T-helper 1 cell treated with Interleukin-12 subunit alpha and Interleukin-12 subunit beta and Interleukin-4 antibody, amounts not matched to agents 30 ng/mL and 1 ng/mL, for 36 hours (primary cell): ENCODE results near the gene SERHL2. TPM values are rescaled to one million over a fixed set of nuclear protein-coding genes. Genes with fewer than 3 reads are reported as not detected.
"Not testable (repeated sequence)": the region's sequence is repeated elsewhere in the genome, so short reads cannot be mapped to it uniquely, and the experiment has no call there.

Experiments
- intact Hi-C: fragments of 100-400 bp; cut with micrococcal nuclease; formaldehyde crosslinking; loops from one replicate; pipeline ENCODE4 v1.15.1; 2024
- total RNA-seq: library from RNA; stranded (reverse); gene quantifications from 2 replicates; pipeline ENCODE4 v1.2.3, GENCODE V29; 2022

SERHL2 gene
- total RNA-seq, 1 donor from 2014 or later: 1.6 TPM

DNA sequence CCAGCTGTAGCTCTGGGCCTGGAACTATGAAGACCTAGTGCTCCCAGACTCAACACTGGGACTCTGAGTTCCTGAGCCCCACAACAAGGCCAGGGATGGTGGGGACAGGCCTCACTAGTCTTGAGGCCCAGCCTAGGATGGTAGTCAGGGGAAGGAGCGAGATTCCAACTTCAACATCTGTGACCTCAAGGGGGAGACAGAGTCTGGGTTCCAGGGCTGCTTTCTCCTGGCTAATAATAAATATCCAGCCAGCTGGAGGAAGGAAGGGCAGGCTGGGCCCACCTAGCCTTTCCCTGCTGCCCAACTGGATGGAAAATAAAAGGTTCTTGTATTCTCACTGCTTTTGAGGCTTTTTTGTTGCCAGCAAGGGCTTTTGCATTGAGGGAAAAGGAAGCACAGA lies 20.3 kb downstream of the SERHL2 start:
- intact Hi-C loops: not testable (repeated sequence)

DNA sequence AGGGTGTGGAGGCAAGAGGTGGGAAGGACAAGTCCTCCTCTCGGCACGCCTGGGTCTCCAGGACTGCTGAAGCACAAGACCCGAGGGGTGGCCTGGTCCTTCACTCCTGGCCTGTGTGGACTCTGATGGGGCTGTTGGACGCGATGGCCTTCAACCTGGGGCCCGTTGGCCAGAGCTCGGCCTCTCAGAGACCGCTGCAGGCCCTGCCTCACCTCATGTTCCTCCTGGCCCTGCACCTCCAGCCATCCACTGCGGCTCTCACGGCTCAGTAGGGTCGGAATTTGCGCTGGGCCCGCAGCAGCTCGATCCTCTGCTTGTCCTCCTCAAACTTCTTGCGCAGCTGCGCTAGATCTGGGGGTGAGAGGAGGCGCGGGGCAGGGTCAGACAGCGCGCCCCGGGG lies 20.7 kb downstream of the SERHL2 start:
- intact Hi-C loops: not testable (repeated sequence)

DNA sequence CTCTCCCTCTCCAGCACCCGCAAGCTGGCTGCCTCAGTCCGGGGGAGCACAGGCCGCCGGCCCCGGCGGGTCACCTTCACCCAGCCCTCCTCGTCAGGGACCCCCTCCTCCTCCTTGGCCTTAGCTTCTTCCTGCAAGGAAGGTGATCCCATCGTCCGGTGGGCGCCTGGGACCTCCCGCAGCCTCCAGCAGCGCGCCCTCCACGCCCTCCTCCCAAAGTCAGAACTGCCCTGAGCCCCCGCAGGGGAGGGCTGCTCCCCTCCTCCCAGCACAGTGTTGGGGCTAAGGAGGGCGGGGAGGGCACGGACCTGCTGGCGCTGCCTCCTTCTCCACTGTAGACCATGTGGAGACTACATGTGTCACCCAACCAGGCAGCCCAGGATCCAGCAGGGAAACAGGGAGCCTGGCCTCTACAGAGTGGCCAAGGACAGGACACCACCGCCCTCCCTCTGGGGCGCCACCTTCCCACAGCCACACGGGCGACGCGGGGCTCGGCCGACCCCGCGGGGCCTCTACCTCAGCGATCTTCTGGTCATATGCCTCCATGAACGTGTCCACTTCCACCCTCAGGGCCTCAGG lies 22.3 kb downstream of the SERHL2 start:
- intact Hi-C loops: not testable (repeated sequence)

DNA sequence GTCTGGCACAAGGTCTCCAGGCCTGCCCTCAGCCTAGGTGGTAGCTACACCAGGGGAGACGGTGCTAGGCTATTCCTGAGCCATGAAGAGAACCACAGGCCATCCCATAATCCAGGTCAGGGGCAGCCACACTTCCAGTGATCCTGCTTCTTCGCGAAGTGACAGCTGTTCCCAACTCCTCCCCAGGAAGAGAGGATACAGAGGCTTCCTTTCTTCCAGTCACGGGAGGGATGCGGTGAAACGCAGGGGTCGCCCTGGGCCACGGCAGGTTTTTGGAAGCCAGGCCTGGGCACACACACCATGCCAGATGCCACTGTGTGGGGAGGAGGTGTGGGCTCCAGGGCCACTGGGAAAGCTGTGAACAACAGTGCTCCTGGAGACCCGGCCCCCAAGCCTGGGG lies 23.4 kb downstream of the SERHL2 start:
- intact Hi-C loops: not testable (repeated sequence)

DNA sequence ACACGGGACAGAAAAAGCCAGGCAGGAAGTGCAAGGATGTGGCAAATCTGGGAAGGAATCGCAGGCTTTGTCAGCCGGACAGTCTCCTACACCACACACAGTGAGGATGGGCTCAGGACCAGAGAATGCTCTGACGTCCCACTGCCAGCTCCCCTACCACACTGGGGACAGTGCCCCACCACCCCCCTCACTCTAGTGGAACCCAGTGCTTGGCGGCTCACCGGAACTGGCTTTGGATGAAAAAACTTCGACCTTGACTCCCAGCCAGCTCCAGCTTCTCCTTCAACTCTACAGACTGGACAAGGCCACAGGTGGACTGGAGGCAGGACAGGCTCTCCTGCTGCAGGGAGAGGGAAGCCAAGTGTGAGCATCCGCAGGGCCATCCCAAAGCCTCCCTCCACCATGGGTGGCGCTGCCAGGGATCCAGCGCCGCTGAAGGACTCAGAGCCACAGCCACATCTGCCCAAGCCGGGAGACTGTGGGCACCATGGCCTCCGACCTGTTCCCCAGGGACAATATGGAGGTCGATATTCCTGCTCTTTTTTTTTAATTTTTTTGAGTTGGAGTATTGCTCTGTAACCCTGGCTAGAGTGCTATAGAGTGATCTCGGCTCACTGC lies 24.0 kb downstream of the SERHL2 start:
- intact Hi-C loops: no loop called here

DNA sequence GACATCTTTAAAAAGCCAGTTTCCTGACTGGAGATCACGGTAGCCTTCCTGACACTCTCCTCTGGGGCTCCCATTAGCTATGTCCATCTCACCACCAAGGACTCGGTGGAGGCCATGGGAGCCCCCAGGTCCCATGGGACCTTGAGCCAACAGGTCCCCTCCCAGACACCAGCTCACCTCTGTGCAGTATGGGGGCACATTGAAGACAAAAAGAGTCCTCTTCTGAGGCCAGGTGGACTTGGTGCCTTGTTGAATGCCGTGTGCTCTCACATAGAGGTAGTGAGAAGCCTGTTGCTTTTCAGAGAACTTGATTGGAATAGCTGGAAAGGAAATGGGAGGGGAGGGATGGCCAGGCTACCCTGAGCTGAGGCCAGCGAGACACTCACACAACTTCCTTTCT lies 26.3 kb downstream of the SERHL2 start:
- intact Hi-C loops: not testable (repeated sequence)

DNA sequence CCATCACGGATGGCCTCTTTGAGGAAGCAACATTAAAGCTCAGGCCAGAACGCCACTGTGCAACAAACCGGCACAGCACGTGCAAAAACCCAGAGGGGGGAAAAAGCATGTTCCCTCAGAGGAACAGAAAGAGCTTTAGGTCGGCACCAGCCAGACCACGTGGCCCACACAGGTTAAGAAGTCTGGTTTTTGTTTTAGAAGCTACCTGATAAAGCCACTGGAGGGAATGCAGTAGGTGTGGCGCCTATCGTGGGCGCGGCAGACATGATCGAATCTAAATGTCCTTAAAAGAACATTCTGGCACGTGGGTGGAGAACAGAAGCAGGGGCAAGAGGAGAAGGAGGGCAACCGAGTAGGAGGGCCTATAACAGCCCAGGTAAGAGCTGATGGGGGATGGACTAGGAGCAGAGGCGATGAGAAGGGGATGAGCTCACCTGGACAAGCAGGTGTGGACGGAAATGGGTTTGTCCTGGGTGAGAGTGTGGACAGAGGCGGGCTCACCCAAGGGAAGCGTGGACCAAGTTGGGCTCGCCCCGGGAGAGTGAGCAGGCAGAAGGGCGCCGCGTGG lies 27.5 kb downstream of the SERHL2 start:
- intact Hi-C loops: not testable (repeated sequence)

DNA sequence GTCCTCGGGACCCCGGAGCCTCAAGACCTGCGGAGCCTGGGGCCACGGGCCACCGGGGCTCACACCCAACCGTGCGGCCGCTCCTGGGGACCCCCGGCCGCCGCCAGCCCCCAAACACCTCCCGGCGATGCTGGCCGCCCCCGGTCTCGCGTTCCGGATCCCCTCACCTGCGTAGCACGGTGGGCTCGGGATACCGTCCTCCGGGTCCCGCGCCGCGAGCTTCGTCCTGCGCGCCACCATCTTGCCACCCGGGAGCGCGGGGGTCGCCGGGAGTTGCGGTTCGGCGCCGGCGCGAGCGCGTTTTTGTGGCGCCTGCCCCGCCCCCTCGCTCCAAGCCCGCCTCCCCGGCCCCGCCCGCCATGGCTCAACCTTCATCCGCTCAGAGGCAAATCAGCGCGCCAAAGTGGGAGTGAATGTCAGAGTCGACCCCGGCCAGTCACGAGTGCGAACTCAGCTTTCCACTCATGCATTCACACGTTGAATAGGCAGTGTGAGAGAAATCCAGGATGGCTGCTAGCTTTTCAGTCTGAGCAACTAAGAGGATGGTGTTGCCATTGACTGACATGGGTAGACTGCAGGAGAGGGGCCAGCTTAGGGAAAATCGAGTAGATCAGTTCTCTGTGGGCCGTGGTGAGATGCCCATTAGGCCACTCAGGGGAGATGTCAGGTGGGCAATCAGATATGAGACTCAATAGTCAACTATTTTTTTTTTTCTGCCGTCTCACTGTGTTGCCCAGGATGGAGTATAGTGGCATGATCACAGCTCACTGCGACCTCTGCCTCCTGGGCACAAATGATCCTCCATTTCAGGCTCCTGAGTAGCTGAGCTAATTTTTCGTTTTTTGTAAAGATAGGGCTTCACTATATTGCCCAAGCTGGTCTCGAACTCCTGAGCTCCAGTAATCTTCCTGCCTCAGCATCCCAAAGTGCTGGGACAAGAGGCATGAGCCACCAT lies 28.3 kb downstream of the SERHL2 start:
- intact Hi-C loops: loop anchor here (1.0 to 2.0 kb wide), 4 partner anchors 29 to 275 kb away; partner anchors contain the start of genes ARFGAP3, POLDIP3 and SERHL2

DNA sequence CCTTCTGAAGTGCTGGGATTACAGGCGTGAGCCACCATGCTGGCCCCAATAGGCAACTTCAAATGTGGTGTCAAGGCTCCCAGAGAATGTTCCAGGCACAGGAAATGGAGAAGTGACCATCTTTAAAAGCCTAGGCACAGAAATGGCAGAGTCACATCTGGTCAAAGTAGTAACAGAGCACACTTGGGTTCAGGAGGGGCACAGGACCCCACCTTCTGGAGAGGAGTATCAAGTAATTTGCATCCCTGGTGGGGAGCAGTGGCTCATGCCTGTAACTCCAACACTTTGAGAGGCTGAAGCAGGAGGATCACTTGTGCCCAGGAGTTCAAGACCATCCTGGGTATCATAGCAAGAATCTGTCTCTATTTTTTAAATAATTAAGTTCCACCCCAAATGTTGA lies 29.2 kb downstream of the SERHL2 start:
- intact Hi-C loops: loop anchor here (1.0 to 2.0 kb wide), 4 partner anchors 30 to 274 kb away; partner anchors contain the start of genes ARFGAP3, POLDIP3 and SERHL2

DNA sequence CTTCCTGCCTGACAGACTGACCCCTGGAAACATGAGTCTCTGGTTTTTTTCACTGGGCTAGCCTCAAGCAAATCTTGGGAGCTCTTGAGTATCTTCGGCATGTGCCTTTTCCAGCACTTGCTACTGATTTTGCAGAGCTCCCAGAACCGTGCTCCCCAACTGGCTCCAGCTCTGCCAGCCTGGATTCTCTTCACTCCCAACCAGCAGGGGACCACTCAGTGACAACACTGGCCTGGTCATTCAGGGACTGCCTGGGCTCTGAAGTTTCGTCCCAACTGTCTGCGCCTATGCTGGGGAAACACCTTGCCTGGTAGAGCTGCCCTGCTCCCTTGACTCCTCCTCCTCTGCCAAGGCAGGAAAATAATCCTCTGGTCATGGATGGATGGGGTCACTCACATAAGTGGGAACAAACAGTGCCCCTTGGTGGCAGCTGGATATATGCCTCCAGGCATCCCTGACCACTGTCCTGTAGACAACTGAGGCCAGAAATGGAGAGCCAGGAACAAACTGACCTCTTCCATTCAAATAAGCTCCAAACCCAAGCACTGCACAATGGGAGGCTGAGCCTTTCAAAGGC lies 30.7 kb downstream of the SERHL2 start:
- intact Hi-C loops: no loop called here

DNA sequence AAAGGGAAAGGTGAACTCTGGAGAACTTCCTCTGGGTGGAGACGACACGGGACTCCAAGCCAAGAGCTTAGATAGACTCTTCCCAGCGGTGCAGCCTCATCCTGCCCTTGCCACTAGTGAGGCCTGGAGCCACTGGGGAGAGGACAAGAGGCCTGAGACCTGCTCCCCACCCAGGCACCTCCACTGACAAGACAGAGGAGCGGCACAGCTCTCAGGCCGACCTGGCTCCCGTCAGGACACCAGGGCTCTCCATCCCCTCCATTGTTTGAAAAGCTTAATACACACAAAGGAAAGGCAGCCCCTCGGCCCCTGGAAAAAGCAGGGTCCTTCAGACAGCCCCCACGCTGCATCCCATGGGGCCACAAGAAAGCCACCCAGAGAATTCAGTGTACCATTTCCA lies 31.3 kb downstream of the SERHL2 start:
- intact Hi-C loops: no loop called here

DNA sequence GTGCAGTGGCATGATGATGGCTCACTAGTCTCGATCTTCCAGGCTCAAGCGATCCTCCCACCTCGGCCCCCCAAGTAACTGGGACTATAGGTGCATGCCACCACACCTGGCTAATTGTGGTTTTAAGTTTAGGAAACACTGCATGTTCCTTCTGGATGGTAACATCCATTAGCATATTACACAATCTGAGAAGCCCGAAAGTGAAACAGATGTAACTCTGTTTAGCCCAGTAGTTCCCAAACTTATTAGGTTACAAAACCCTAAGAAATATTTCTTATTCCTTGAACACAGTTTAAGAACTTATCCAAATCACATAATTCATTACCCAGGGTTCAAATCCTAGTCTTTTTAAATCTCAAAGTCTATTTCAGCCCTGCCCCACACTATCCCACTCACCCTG lies 32.6 kb downstream of the SERHL2 start:
- intact Hi-C loops: no loop called here

DNA sequence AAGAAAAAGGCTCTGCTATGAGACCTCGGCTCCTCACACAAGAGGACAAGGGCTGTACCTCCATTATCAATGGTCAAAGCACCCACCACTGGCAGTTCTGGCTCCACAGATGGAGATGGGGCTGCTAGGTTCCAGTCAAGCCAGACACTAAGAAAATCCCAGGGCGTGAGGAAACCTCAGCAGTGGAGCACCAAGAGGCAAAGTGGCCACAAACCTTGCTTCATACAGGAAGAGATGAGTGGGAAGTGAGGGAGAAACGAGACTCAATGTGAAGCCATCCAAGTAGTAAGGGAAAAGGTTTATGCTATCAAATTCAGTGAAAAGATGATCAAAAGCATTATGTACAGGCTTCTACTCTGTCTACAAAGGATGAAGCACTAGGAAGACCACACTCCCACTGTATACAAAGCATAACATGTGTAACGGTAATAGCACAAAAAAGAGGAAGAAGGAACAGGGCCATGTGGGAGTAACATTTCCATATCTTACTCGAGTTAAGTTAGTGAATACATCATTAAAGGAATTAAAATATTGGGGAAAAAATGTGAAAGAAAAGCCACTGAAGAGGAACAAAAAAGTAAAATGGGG lies 33.9 kb downstream of the SERHL2 start:
- intact Hi-C loops: no loop called here

DNA sequence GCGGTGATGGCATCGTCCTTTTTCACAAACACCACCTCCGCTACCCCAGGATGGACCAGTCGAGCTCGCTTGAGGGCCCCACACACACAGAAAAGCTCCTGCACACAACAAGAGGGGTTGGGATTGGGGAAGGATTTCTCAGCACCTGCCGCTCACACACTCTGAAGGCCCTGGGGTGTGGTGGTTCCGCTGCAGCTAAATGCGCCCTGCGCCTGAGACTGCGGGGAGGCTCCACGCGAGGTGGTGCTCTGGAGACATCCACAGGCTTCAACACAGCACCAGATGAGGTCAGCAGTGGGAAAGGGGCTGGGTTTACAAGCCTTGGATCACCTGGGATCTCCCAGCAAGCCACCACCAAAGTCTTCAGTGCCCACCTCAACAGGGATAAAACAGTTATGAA lies 38.2 kb downstream of the SERHL2 start:
- intact Hi-C loops: no loop called here

DNA sequence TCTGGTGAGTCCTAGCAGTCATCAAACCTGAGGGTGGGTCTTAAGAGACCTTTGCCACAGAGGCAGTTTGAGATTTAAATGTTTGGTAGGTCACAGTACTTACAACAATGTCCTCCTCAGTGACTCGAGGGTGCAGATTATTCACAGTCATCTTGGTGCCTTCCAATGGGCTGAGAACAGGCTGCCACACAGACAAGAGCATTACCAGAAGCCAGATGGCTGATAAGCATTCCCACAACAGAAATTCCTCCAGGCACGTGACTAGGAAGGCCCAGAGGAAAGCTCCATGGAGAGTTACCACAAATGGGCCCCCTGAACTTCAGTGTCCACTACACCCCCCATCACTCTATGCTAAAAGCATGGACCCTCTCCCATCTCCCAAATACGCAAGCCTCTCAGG lies 41.7 kb downstream of the SERHL2 start:
- intact Hi-C loops: no loop called here

DNA sequence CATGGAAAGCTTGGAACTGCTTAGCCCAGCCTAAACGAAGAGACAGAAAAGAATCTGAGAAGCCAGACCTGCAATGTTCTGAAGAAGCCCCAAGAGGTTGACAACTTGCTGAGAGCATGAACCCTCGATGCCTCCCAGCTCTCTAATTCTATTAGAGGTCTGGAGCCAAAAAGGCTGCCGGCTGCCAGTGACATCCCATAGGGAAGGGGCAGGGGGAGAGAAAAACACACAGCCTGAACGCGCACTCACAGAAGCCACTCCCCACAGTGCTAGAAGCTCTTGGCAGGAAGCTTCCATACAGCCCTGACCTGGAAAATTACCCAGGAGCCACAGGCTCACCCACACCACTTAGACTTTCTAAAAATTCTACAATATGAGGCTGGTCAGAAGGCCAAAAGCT lies 42.6 kb downstream of the SERHL2 start:
- intact Hi-C loops: no loop called here

DNA sequence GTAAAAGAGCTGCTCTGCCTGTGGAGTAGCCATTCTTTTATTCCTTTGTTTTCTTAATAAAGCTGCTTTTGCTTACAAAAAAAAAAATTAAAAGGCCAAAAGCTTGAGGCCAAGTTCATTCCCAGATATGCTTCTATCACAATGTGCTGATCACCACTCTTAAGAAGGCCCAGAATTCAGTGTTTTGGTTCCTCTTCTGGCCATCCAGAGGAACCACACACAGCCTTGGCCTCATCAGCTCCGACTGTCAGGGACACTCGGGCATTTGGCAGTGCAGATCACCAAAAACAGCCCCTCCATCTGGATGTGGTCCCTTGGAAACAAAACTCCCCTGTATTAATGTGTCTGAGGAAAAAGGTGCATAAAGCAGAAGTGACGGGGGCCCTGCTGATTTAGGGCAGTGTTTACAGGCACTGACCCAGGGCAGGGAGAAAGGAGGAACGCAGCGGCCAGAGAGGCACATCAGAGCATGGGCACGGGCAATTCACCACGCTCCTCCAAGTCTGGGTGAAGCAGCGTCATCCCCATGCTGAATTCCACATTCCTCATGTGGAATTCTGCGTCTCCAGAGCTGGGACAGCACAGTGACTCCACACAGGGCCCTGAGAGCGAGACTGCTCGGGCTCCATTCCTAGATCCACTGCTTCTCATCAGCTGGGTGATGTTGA lies 43.2 kb downstream of the SERHL2 start:
- intact Hi-C loops: no loop called here

DNA sequence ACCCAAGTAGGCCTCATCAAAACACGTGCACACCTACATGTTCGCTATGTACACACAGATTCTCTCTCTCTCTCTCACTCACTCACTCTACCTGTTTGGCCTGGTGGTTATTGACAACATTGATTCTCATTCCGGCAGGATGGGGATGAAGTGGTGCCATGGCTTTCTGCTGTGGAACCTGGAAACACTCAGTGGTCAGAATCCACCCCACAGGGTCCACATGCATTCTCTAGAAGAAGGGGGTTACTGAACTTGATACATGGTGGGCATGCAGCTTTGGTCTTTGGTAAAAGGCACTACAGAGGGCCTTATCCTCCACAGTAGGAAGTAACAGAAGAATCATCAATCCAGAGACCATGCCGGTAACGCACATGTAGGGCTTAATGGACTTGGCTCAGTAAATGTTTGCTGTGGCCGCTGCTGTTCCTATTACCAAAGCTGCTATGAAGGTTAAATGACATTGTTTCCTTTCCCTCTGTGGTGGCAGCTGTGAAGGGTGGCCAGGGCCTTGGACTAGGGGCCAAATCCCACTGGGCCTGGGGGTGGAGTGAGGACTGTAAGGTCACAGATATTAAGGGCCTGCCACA lies 48.2 kb downstream of the SERHL2 start:
- intact Hi-C loops: no loop called here

DNA sequence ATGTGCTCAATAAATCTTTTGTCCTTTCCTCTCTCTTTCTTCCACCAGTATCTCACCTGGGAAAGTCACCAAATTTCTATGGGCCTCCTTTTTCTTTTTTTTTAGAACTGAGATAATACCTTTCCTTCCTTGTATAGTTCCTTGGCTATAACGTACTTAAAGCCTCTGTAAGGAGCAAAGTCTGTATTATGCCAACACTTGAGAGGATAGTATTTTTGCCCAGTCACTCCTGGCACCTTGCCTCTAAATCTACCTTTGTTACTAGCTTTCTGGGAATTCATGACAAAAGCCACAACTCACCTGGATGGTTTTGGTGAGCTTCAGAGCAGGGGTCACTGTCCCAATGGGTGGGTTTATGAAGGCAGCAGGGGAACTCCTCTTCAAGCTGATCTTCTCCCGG lies 48.7 kb downstream of the SERHL2 start:
- intact Hi-C loops: no loop called here

DNA sequence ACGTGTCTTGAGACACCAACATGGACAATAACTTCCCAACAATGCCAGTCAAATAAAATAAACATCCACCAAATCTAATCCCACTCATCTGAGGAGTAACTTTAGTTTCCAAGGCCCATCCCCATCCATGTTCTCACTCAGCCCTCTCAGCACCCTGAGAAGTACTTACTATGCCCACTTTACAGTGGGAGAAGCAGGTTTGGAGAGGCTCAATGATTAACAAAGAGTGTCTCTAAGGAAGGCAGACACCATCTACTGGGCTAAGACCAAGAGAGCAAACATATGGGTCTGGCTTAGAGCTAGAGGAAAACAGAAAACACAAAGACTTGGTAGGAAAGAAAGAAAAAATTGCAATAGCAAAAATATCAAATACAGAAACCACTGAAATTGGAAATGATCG lies 49.7 kb downstream of the SERHL2 start:
- intact Hi-C loops: no loop called here
